Epithelial cell of proximal tubule (primary cell): ENCODE results near the gene OTOG. TPM values are rescaled to one million over a fixed set of nuclear protein-coding genes. Genes with fewer than 3 reads are reported as not detected.

ENCODE experiments used
- DNase-seq: peaks from one replicate; pipeline ENCODE4 v3.0.0-alpha.2; 2011; ENCODE audit warnings: low read depth
- H3K4me3 ChIP-seq: 2 replicates; pipeline ENCODE4 v1.5.1; 2011; ENCODE audit warnings: low read depth, mild to moderate bottlenecking, low read length
- total RNA-seq: library from RNA; depleted of rRNA; stranded (reverse); fragments of >200 nt; gene quantifications from 2 replicates; pipeline ENCODE4 v1.2.3, GENCODE V29; 2015
- TF ChIP-seq, protein P1 (sequence below): conservative IDR thresholded peaks from 2 replicates; pipeline ENCODE4 v1.5.1; 2012; ENCODE audit warnings: low read depth, mild to moderate bottlenecking, low read length

The OTOG gene
- total RNA-seq, 1 donor from 2014 or later: not detected

GRCh38 chr11:17552392-17553248 is 5.6 kb downstream of the OTOG start:
- TF ChIP-seq, protein P1, sequence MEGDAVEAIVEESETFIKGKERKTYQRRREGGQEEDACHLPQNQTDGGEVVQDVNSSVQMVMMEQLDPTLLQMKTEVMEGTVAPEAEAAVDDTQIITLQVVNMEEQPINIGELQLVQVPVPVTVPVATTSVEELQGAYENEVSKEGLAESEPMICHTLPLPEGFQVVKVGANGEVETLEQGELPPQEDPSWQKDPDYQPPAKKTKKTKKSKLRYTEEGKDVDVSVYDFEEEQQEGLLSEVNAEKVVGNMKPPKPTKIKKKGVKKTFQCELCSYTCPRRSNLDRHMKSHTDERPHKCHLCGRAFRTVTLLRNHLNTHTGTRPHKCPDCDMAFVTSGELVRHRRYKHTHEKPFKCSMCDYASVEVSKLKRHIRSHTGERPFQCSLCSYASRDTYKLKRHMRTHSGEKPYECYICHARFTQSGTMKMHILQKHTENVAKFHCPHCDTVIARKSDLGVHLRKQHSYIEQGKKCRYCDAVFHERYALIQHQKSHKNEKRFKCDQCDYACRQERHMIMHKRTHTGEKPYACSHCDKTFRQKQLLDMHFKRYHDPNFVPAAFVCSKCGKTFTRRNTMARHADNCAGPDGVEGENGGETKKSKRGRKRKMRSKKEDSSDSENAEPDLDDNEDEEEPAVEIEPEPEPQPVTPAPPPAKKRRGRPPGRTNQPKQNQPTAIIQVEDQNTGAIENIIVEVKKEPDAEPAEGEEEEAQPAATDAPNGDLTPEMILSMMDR: no peak
- H3K4me3 ChIP-seq: no peak overlapping the region
- no peak for DNase-seq

DNA sequence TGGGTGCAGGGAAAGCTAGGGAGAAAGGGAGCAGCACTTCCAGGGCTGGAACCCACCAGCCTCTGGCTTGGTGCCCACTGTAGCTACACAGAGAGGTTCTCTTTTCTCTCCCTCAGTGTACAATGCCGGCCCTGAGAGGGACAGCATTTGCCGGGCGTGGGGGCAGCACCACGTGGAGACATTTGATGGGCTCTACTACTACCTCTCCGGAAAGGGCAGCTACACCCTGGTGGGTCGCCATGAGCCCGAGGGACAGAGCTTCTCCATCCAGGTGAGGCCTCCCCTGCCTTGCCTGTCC is 6.1 kb downstream of the OTOG start:
- TF ChIP-seq, protein P1: no peak
- no peak for DNase-seq
- H3K4me3 ChIP-seq: no peak overlapping the region

- no peak for DNase-seq
Observed at GRCh38 chr11:17554487-17554886, 7.4 kb downstream of the OTOG start.

DNA sequence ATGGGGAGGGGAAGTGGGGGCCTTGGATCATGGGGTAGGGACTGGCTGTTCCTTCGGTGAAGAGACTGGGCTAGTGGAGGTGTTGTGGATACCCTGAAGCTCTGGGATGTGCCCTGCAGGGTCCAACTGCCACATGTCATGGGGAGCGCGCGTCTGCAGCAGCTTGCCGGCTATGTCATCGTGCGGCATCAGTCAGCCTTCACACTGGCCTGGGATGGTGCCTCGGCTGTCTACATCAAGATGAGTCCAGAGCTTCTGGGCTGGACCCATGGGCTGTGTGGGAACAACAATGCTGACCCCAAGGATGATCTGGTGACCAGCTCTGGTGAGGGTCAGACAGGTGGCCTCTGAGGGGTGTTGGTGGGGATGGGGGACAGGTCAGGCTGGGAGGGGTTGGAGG is 9.9 kb downstream of the OTOG start:
- TF ChIP-seq, protein P1: no peak
- no peak for DNase-seq
- no peak overlapping the region for H3K4me3 ChIP-seq

More at GRCh38 chr11:17554487-17554886, 7.4 kb downstream of the OTOG start:
- TF ChIP-seq, protein P1: no peak
- H3K4me3 ChIP-seq: no peak overlapping the region

- DNase-seq: no peak
- TF ChIP-seq, protein P1: no peak
- no peak overlapping the region for H3K4me3 ChIP-seq
Observed at GRCh38 chr11:17558025-17558780, 11.1 kb downstream of the OTOG start.

GRCh38 chr11:17558916-17559315 is 11.9 kb downstream of the OTOG start:
- TF ChIP-seq, protein P1: no peak
- DNase-seq: no peak
- H3K4me3 ChIP-seq: no peak overlapping the region
